Ishikawa (cell line): ENCODE data around the gene LHPP.

Experiments
- EGR1 ChIP-seq: IDR thresholded peaks from 2 replicates; pipeline ENCODE4 v1.6.1; 2012
- NFIC ChIP-seq: IDR thresholded peaks from 2 replicates; pipeline ENCODE4 v1.6.1; 2012
- RAD21 ChIP-seq: IDR thresholded peaks from 2 replicates; pipeline ENCODE4 v1.6.1; 2012; ENCODE audit warnings: low read depth
- YY1 ChIP-seq: IDR thresholded peaks from 2 replicates; pipeline ENCODE4 v1.6.1; 2012; ENCODE audit warnings: low read depth

- TF ChIP-seq NFIC, result no peak
- TF ChIP-seq EGR1, result no peak
- no peak for TF ChIP-seq RAD21
- TF ChIP-seq YY1, result no peak
Observed at GRCh38 chr10:124589491-124590041, 127.9 kb downstream of the LHPP start.
